ENCODE results near the gene TMEM165. TPM values are rescaled to one million over a fixed set of nuclear protein-coding genes. Genes with fewer than 3 reads are reported as not detected.

The TMEM165 gene
- total RNA-seq, 1 donor from 2014 or later, result 62.7 TPM

- Mint-ChIP-seq H3K4me3 (peak overlapping the region; percentile 98), H3K27me3 (ENCODE audit: low read depth) (no peaks in the 10 kb centered on the region), H3K4me1 (peaks cover 34% of the 10 kb centered on the region), H3K36me3 (ENCODE audit: low read depth) (peaks cover 5% of the 10 kb centered on the region), H3K27ac (ENCODE audit: unreplicated experiment) (peak overlapping the region; percentile 96), H3K9me3 (no peaks in the 10 kb centered on the region)
- no peak for DNase-seq (ENCODE audit: low read depth, low spot score)
- peak; percentile 40 for TF ChIP-seq CTCF (conservative IDR thresholded peaks at IDR 0.05)
These were observed 584 bp upstream of the TMEM165 start for GRCh38 chr4:55395218-55395528.

GRCh38 chr4:55396308-55397125 is 760 bp downstream of the TMEM165 start:
- H3K4me3 Mint-ChIP-seq, result peak overlapping the region; percentile 95
- peaks cover 38% of the 10 kb centered on the region for H3K4me1 Mint-ChIP-seq
- no peak for TF ChIP-seq CTCF (conservative IDR thresholded peaks at IDR 0.05)
- no peaks in the 10 kb centered on the region for H3K27me3 Mint-ChIP-seq (ENCODE audit: low read depth)
- DNase-seq (ENCODE audit: low read depth, low spot score), result peak; percentile 56
- H3K27ac Mint-ChIP-seq (ENCODE audit: unreplicated experiment), result peak overlapping the region; percentile 65
- no peaks in the 10 kb centered on the region for H3K9me3 Mint-ChIP-seq
- H3K36me3 Mint-ChIP-seq (ENCODE audit: low read depth), result peaks cover 12% of the 10 kb centered on the region

- H3K27me3 Mint-ChIP-seq (ENCODE audit: low read depth), result no peaks in the 10 kb centered on the region
- no peak for DNase-seq (ENCODE audit: low read depth, low spot score)
These were observed 1.3 kb downstream of the TMEM165 start for GRCh38 chr4:55397126-55397436.

GRCh38 chr4:55397520-55398321 is 2.0 kb downstream of the TMEM165 start:
- H3K9me3 Mint-ChIP-seq, result no peaks in the 10 kb centered on the region
- TF ChIP-seq CTCF (conservative IDR thresholded peaks at IDR 0.05), result no peak
- H3K36me3 Mint-ChIP-seq (ENCODE audit: low read depth), result peaks cover 12% of the 10 kb centered on the region
- H3K4me1 Mint-ChIP-seq, result peaks cover 38% of the 10 kb centered on the region
- no peaks in the 10 kb centered on the region for H3K27me3 Mint-ChIP-seq (ENCODE audit: low read depth)
- H3K27ac Mint-ChIP-seq (ENCODE audit: unreplicated experiment), result peak overlapping the region; percentile 44
- DNase-seq (ENCODE audit: low read depth, low spot score), result no peak
- H3K4me3 Mint-ChIP-seq, result peak overlapping the region; percentile 95

More at GRCh38 chr4:55397126-55397436, 1.3 kb downstream of the TMEM165 start:
- Mint-ChIP-seq H3K27ac (ENCODE audit: unreplicated experiment) (peak overlapping the region; percentile 44), H3K9me3 (no peaks in the 10 kb centered on the region), H3K36me3 (ENCODE audit: low read depth) (peaks cover 12% of the 10 kb centered on the region), H3K4me1 (peaks cover 38% of the 10 kb centered on the region), H3K4me3 (peak overlapping the region; percentile 95)
- TF ChIP-seq CTCF (conservative IDR thresholded peaks at IDR 0.05), result no peak

- Mint-ChIP-seq H3K4me1 (peaks cover 38% of the 10 kb centered on the region), H3K36me3 (ENCODE audit: low read depth) (peaks cover 14% of the 10 kb centered on the region), H3K4me3 (peak overlapping the region; percentile 95), H3K27ac (ENCODE audit: unreplicated experiment) (no peak overlapping the region), H3K9me3 (no peaks in the 10 kb centered on the region), H3K27me3 (ENCODE audit: low read depth) (no peaks in the 10 kb centered on the region)
- no peak for TF ChIP-seq CTCF (conservative IDR thresholded peaks at IDR 0.05)
- no peak for DNase-seq (ENCODE audit: low read depth, low spot score)
These were observed 2.7 kb downstream of the TMEM165 start for GRCh38 chr4:55398461-55398860.

Data from neural crest cell (in vitro differentiated cells).